K562 (cell line): ENCODE measurements around the gene CPED1. TPM values are rescaled to one million over a fixed set of nuclear protein-coding genes. Genes with fewer than 3 reads are reported as not detected.

Experiments used
- HDGF ChIP-seq: fragments of 450-650 bp; IDR thresholded peaks from 2 replicates; pipeline ENCODE4 v1.6.1; 2016
- MXI1 ChIP-seq: IDR thresholded peaks from 2 replicates; pipeline ENCODE4 v1.6.1; 2011; ENCODE audit warnings: low read depth, mild to moderate bottlenecking, improper control_type of control experiment, low read length
- NBN ChIP-seq: fragments of 450-650 bp; IDR thresholded peaks from 2 replicates; pipeline ENCODE4 v1.6.1; 2016; ENCODE audit warnings: low read depth, mild to moderate bottlenecking
- POLR2G ChIP-seq: fragments of 200-400 bp; formaldehyde crosslinking; IDR thresholded peaks from 2 replicates; pipeline ENCODE4 v1.6.1; 2017; ENCODE audit warnings: low read depth, mild to moderate bottlenecking, antibody characterized with exemption, low read length, moderate library complexity
- SMAD4 ChIP-seq: fragments of 250-450 bp; sonication (Bioruptor Pico); conservative IDR thresholded peaks from 2 replicates; pipeline ENCODE4 v1.8.0; 2021; ENCODE audit warnings: inconsistent platforms, mild to moderate bottlenecking, moderate library complexity
- XRCC4 ChIP-seq: IDR thresholded peaks from one replicate; pipeline ENCODE4 v1.6.1; 2011; ENCODE audit not compliant: insufficient read depth, insufficient read length; ENCODE audit errors: extremely low read depth
- ZBTB5 ChIP-seq: fragments of 450-650 bp; IDR thresholded peaks from 2 replicates; pipeline ENCODE4 v1.6.1; 2017; ENCODE audit warnings: antibody characterized with exemption
- ZNF212 ChIP-seq: fragments of 450-650 bp; formaldehyde crosslinking; IDR thresholded peaks from 2 replicates; pipeline ENCODE4 v1.4.0; 2020; ENCODE audit warnings: mild to moderate bottlenecking
- ZNF280A ChIP-seq: fragments of 450-650 bp; IDR thresholded peaks from 2 replicates; pipeline ENCODE4 v1.6.1; 2018; ENCODE audit warnings: mild to moderate bottlenecking, low read depth; ENCODE audit not compliant: partially characterized antibody
- polyA plus RNA-seq, 8 experiments: library from polyadenylated mRNA; depleted of rRNA in 4 of 8; stranded (reverse) in 5 of 8; unstranded in 3 of 8; fragments of >200 nt; fragmentation: Nextera tagmentation in 2 of 8; fragmentation: Illumina TruSeq in 1 of 8; extraction: Ambion mirVana in 2 of 8; extraction: Trizol in 1 of 8; gene quantifications; 2 replicates each; pipeline versions ENCODE4 v1.2.1 to v1.2.3, GENCODE V29; 2011 to 2014; ENCODE audit warnings: inconsistent platforms in 1 of 8, missing spikeins in 1 of 8
- total RNA-seq, 7 experiments: library from RNA; depleted of rRNA in 6 of 7; stranded (reverse); fragments of >200 nt in 6 of 7; fragmentation: Illumina TruSeq in 2 of 7; extraction: Trizol in 2 of 7; gene quantifications; 2 replicates each; pipeline versions ENCODE4 v1.2.1 to v1.2.3, GENCODE V29; 2011 to 2021; ENCODE audit warnings: low replicate concordance in 1 of 7
- TF ChIP-seq, protein P1 (sequence below): IDR thresholded peaks from 2 replicates; pipeline ENCODE4 v1.6.1; 2016; ENCODE audit warnings: missing genetic modification characterization, missing compliant biosample characterization
- TF ChIP-seq, protein P2 (sequence below): sonication (generic); formaldehyde crosslinking; IDR thresholded peaks from 2 replicates; pipeline ENCODE4 v1.8.0; 2022; ENCODE audit warnings: missing genetic modification reagents, mild to moderate bottlenecking, borderline replicate concordance

The CPED1 gene
- total and polyA plus RNA-seq, 9 of the 15 experiments (the other 6 are each of a cell fraction or from before 2014, with no cell fraction given), result 195 to 393 (median 290) TPM

- no peak for TF ChIP-seq XRCC4
- peak; percentile 64; the same call in 1 of the 2 replicates for TF ChIP-seq ZNF212 (CRISPR knock-in tag)
- 0 out of 2 replicates have a peak, but pooled peaks have one; percentile 43 for TF ChIP-seq ZBTB5
- TF ChIP-seq, protein P1, sequence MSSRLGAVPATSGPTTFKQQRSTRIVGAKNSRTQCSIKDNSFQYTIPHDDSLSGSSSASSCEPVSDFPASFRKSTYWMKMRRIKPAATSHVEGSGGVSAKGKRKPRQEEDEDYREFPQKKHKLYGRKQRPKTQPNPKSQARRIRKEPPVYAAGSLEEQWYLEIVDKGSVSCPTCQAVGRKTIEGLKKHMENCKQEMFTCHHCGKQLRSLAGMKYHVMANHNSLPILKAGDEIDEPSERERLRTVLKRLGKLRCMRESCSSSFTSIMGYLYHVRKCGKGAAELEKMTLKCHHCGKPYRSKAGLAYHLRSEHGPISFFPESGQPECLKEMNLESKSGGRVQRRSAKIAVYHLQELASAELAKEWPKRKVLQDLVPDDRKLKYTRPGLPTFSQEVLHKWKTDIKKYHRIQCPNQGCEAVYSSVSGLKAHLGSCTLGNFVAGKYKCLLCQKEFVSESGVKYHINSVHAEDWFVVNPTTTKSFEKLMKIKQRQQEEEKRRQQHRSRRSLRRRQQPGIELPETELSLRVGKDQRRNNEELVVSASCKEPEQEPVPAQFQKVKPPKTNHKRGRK, result no peak
- TF ChIP-seq POLR2G, result 0 out of 2 replicates have a peak, but pooled peaks have one; percentile 34
- TF ChIP-seq NBN, result peak; percentile 65
- 0 out of 2 replicates have a peak, but pooled peaks have one; percentile 24 for TF ChIP-seq SMAD4 (CRISPR knock-in tag)
- TF ChIP-seq, protein P2, sequence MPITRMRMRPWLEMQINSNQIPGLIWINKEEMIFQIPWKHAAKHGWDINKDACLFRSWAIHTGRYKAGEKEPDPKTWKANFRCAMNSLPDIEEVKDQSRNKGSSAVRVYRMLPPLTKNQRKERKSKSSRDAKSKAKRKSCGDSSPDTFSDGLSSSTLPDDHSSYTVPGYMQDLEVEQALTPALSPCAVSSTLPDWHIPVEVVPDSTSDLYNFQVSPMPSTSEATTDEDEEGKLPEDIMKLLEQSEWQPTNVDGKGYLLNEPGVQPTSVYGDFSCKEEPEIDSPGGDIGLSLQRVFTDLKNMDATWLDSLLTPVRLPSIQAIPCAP (CRISPR knock-in tag), result 0 out of 2 replicates have a peak, but pooled peaks have one; percentile 32
- TF ChIP-seq HDGF, result 0 out of 2 replicates have a peak, but pooled peaks have one; percentile 55
- TF ChIP-seq MXI1, result no peak
- TF ChIP-seq ZNF280A, result no peak
Measured at GRCh38 chr7:120994512-120995410, 6.2 kb downstream of the CPED1 start (continued).
